WI38 (cell line): ENCODE results near the gene CNR2.
A peak's percentile ranks its signal among the peaks of the same experiment; 100 is the strongest.

Source experiments
- H3K4me3 ChIP-seq: 2 replicates; pipeline ENCODE4 v1.5.1; 2011; ENCODE audit warnings: low read depth, mild to moderate bottlenecking, control low read depth, low read length
- CTCF ChIP-seq: IDR thresholded peaks from 2 replicates; pipeline ENCODE4 v1.5.1; 2012; ENCODE audit warnings: low read depth, mild to moderate bottlenecking, control low read depth, low read length

CNR2 gene

DNA sequence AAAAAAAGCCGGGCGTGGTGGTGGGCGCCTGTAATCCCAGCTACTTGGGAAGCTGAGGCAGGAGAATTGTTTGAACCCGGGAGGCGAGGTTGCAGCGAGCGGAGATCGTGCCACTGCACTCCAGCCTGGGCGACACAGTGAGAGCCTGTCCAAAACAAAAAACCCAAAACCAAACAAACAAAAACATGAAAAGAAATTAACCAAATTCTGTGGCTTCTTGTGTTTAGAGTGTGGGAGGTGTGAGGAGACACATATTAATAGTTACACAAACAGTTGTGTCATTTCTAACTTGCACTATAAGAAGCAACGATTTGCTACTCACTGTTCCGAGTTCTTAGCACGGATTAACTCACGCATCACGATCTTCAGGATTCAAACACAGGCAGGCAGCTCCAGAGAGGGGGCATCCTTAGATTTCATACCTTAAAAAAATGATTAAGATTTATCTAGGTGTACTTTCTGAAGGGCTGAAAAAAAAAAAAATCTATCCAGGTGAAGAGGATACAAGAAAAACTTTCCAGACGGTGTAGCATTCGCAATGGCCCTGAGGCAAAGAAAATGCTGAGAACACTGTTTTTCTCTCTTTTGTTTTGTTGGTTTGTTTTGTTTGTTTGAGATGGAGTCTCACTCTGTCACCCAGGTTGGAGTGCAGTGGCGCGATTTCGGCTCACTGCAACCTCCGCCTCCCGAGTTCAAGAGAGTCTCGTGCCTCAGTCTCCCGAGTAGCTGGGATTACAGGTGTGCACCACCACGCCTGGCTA is 87.2 kb downstream of the CNR2 start:
- H3K4me3 ChIP-seq: peak overlapping the region; percentile 97
- no peak for TF ChIP-seq CTCF

DNA sequence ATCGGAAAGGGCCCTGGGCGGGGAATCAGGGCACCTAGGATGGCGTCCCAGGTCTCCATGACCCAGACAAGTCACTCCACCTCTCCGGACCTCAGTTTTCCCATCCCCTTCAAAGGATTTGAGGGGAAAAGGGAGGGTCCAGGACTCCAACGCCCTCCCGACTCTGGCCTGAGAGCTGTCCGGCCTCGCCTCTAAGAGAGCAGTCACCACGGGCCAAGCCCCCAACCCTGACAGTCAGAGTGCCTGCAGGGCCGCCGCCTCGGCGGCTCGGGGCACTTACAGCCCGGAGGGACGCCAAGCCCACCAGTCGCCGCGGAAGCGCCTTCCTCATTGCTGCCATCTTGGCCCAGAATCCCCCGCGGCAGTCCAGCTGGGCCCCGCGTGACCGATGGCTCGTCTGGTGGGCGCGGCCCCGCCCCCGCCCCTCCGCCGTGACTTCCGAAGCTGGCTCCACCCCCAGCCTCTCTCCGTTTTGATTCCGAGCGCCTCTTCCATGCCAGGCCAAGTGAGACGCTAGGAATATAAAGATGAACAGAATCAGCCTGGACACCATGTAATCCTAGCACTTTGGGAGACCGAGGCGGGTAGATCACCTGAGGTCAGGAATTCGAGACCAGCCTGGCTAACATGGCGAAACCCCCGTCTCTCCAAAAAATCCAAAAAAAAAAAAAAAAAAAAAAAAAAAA is 87.9 kb downstream of the CNR2 start, which contains the start of gene HMGCL:
Gene HMGCL, minus strand, starts transcription at position 354 of the 686 bp plus-strand sequence. Its CDS starts 14 bp downstream, at position 340.
- no peak for TF ChIP-seq CTCF

DNA sequence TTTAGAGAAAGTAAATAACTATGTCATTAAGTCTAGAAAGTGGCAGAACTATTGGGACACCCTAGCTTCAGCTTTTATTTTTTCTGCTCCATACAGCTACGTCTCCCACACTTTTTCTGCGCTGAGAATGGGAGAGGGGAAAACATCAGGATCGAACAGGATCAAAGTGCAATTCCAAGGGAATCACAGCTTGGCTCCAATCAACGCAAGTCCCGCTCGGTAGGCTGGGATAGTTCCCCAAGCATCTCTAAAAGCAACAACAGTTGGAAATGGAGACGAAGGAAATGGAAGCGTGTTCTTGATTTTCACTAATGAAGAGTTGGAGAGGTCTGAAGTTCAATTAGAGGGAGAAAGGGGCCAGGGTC is 88.5 kb downstream of the CNR2 start:
- peak overlapping the region; percentile 97 for H3K4me3 ChIP-seq
- TF ChIP-seq CTCF: no peak

More for the DNA sequence above, 87.9 kb downstream of the CNR2 start, which contains the start of gene HMGCL:
- H3K4me3 ChIP-seq: peak within 1 kb of the TSS; percentile 97

DNA sequence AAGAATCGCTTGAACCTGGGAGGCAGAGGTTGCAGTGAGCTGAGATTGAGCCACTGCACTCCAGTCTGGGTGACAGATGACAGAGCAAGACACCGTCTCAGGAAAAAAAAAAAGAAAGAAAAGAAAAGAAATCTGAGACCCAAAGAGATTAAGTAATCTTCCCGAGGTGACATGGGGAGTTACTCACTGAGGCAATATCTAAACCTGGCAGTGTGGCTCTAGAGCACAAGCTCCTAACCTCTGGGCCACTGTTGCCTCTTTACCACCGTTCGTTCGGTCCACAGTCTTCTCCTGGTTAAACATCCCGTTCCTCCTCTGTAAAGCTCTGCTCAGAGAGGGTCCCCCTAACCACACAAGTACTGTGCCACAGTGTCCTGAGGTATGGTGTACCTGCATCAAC is 89.4 kb downstream of the CNR2 start:
- TF ChIP-seq CTCF: no peak
- peak overlapping the region; percentile 97; the same call in 1 of the 2 replicates for H3K4me3 ChIP-seq
